HG02973 (cell line): ENCODE results near the gene MAML3.

ENCODE experiments used
- ATAC-seq: cut with Tn5 transposase; IDR thresholded peaks from one replicate; pipeline ENCODE4 v1.9.1; 2021; ENCODE audit warnings: moderate library complexity; ENCODE audit not compliant: unreplicated experiment

MAML3 gene

DNA sequence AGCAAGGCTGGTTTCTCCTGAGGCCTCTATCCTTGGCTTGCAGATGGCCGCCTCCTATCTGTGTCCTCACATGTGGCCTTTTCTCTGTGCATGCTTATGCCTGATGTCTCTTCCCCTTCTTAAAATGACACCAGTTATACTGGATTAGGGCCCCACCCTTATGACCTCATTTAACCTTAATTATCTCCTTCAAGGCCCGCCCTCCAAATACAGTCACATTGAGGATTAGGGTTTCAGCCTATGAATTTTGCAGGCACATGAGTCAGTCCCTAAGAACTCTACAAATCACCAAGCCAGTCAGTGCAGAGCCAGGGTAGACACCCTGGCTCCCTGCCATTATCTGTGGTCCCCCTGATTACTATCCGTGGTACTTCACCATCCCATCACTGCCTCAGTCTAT is 51.6 kb downstream of the MAML3 start:
- ATAC-seq: no peak

DNA sequence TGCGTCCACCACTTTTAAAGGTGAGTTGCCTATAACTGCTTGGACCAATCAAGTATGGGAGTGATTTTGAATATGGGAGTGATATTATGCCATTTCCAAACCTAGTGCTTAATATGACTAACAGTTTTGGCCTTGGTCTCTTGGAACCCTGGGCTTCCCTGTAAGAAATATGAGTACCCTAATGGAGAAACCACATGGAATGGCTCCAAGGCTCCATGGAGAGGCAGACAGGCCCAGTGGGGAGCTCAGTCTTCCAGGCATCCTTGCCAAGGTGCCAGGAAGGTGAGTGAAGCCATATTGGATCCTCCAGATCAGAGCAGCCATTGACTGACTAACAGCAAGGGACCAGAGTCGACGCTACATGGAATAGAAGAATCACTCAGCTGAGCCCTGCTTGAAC is 53.2 kb downstream of the MAML3 start:
- no peak for ATAC-seq

DNA sequence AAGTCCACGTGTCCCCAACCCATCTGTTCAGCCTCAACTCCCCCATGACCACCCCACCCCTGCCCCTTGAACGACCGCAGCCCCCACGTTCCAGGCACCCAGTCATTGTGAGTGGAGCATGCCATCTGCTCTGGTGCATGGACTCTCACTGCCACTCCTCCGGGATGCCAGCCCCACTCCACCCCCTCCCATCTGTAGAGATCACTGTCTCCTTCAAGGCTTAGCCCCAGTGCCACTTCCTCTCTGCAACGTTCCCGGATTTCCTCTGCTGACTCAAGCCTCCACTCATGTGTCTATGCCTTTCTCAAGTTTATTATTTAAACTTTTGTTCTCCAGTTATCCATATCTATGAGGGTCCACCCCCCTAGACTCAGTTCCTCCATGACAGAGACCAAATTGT is 54.0 kb downstream of the MAML3 start:
- ATAC-seq: no peak

DNA sequence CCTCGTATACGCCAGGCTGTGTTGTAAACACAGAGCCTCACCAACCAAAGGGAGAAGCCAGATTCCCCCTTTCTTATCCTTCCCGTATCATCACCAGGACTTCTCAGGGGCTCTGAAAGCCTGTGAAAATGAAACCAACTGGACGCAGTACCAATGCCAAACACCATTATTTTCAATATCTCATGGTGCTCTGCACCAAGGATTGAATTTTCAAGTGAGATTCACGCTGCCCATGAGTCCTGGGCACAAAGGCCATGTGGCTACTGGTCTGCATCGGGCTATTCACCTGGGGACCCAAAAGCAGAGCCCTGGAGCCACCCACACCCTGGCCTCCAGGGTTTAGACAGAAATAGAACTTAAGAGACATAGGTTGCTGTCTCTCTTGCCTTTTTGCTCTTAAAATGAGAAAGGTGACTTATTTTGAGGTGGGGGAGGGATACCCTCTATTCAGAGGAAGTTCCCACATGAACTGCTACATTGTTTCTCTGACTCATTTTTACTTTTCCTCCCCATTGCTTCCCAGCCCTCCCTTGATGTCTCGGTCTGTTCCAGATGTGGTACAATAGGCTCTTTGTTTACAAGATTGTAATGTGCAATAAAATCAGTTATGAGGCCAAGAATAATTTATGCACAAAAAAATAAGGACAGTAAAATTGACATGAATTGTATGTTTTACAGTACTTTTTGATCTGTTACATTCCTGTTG is 55.4 kb downstream of the MAML3 start:
- no peak for ATAC-seq

DNA sequence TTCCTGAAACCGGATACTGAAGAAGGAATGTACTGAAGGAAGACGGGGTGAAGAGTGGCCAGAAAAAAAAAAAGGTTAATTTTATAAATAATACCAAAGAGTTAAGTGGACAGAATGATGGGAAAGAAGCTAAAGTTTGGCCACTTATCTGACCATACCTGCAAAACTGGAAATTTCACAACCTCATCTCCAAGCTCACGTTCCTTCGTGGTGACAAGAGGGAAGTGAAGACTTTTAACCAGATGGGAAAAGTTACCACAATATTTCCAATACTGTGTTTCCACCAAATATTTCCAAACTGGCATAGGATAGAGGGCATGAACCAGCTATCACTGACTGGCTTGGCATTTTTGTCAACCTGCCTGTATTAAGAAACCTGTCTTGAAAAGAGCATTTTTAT is 56.4 kb downstream of the MAML3 start:
- ATAC-seq: no peak

DNA sequence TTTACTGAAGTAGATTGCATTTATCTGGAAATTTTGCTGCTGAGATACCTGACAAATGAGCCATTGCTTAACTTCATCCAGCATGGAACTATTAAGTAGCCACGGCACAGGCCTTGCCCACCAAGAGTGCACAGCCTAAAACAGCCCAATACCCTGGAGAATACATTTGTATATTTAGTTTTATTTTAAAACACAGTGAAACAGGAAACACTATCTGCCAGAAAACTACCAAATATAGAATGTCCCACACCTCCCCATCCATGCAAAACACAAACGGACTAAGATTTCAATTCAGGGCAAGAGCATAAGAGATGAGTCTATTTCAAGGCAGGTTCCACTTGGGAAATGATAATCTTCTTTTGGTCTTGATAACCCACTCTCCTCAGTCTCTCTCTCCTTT is 57.1 kb downstream of the MAML3 start:
- no peak for ATAC-seq

DNA sequence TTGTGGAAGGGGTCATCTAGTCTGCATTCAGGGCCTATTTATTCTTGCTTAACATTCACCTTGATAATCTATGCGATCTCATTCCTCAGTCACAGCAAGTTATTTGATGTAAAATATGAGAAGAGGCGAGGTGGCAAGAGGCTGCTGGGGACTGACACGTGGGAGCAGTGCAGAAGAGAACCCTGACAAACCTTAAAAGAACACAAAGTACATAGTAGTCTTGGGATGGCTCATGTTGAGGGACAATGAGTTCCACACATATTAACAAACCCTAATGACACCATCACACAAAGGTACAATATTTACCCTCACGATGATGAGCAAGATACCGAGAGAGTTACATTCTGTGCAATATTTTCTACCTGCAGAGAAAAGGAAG is 57.5 kb downstream of the MAML3 start:
- ATAC-seq: no peak

DNA sequence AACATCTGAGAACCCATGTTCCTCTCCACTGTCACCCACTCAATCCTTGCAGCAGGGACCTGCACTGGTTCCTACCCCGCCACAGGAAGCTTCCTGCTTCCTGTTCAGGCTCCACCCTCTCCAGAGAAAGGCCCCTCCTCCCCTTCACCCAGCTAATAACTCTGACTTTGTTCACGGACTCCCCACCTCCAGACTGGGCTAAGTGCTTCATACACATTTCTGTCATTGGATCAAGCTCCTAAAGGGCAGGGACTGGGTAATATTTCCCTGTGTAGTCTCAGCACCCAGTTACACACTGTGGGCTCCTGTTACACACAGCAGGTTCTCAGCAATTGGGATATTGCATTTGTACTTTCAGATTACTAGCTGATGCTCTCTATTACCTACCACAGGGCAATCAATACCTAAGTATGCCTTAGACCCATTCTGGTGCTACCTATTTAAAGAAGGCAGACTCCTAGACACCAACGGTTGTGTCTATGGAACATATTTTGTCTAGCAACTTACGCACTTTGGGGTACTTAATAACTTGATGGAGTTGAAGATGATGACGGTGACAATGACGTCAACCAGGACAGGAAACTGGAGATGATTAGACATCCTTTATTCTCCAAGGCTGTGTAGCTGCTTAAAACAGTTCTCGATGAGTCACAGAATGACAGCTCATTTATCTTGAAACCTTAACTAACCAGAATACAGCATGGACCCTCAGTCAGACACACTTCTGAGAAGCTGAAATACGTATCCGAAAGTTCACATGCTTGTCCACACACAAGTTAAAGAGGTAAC is 58.1 kb downstream of the MAML3 start:
- ATAC-seq: peak; percentile 58

DNA sequence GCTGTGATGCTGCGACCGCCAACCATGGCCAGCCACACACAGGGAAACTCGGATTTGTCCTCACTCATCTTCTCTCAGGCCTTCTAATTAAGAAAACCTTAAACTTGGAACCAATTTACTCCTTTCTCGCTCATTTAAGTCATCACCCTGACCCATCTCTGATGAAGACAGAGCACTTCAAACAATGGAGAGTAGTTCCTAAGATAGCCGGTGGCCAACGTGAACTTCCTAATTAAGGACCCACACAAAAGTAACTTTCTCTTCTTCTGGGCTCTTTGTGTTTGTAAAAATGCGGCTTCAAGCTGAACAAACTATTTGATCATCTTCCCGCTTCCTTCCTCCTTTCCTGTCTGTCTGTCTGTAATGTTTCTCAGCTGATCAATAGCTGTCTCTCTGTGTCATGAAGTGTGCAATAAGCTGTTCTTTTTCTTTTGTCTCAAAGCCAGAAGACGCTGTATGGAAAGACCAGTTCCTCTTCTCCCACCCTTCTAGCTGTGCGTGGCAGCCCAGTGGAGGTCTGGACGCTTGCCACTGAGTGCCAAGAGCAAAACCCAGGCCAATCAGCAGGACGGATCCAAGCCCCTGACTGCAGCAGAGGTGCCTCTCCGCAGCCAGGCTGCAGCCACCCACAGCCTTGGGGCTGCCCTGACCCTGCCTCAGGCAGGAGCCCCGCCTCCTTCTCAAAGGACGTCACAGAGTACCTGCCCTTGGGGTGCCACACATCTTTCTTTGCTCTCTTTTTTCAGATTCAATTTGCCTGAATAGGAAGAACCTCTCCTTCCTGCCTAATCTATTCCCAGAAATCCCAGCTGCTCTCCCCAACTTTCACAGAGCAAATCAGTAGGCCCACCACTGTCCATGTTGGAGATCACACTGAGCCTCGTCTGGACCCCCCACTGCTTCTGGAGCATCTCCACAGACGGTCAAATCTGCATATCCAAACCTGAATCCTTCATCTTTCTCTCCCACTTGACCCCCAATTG is 59.3 kb downstream of the MAML3 start:
- ATAC-seq: no peak

DNA sequence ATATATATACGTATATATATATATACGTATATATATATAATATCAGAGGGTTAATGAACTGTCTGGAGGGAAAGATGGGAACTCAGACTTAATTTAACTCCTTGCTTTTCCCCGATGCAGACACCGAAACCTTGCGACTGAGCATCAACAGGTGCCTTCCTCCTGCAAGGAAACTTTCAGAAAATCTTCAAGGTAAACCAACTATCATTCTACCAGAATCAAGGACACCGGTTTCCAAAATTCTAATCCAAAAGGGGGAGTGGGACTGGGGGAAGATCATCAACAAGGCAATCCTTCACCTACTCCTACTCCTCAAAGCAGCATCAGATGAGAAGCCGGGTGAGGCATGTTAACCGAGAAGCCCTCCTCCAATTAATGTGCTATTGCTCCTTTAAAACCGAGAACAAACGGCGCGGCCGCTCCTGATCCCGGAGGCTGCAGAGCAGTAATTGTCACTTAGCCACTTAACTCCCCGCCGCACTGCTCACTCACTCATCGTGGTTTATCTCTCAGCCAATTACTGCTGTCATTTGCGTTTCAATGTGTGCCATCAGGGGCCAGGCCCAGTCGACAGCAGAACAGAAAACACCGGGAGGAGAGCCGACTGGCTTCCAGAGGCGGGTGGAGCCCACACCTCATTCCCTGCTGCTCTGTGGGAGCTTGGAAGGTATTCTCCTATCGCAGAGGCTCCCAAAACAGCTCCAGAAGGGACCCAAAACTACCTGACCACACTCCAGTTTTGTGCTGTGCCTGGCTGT is 61.7 kb downstream of the MAML3 start:
- no peak for ATAC-seq

DNA sequence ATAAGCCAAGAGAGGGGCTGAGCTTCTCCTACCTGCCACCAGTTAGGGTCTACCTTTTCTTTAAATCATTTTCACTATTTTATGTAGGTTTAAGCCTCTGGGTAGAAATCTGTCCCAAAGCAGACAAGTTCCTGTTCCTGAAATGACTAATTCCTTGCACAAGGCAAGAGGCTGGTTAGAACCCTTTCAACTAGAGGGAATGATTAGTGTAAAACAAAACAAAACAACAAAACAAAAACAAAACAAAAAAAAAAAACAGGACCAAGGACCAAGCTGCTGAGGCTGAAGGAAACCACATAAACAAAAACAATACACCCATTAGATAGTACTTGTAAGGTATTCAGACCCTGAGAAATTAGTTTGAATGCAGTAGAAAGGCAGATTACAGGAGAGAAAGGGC is 62.7 kb downstream of the MAML3 start:
- no peak for ATAC-seq

DNA sequence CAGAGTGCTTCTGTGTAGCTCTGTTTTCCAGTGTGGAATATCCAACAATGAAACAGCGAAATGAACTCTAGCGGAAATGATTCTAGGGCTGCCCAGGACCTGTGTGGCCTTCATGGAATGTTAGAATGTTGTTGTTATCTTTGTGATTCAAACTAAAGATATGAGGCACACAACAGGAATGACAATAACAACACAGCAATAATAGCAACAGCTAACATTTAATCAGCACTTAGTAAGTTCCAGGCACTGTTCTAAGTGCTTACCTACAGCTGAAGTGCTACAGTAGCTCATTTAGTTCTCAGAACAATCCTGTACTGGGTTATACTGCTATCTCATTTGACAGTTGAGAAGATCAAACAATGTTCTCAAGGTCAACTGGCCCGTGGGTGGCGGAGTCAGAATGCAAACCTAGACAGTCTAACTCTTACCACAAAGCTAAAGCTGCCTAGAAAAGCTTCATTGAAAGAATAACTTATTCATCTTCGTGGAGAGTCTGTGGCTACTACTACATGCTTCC is 63.7 kb downstream of the MAML3 start:
- no peak for ATAC-seq

DNA sequence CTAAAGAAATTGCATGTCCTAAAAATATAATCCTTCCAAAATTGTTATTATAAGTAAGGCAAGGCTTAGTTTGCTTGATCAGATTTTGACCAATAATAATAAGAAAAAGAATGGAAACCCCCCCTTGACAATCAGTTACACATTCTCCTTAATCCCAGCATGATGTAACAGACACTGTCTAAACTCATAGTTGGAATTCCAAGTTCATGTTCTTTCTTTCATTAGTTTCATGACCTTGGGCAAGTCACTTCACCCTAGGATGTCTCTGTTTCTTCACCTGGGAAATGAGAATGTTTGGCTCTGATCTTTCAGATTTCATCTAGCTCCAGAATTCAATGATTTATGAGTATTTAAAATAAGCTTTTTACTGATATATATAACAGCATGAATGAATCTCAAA is 64.8 kb downstream of the MAML3 start:
- no peak for ATAC-seq

DNA sequence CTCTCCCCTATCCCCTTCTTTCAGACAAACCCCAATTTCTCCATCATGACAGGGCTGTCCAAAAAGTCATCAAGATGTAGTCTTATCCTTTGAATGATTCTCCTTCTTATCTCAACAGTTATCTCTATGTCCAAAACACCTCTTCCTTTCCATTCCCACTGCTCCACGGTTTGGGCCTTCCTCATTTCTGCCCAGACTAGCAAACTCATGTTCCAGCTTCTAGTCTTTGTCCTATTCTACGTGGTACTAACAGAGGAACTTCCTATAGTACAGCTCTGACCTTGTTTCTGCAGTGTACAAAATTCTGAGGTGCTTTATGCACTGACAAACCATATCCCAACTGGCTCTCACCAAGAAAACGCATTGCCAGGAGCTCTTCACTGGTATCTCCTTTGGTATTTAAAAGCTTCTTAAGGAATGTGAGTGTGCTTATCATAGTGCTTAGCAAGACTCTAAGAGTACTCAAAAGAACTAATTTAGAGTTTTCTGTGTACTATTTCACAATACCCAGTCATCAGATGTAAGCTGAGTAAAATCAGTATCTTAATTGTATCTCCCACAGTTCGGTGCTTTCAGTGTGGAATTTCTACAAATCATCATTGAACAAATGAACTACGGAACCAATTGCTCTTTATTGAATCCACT is 65.5 kb downstream of the MAML3 start:
- ATAC-seq: no peak

DNA sequence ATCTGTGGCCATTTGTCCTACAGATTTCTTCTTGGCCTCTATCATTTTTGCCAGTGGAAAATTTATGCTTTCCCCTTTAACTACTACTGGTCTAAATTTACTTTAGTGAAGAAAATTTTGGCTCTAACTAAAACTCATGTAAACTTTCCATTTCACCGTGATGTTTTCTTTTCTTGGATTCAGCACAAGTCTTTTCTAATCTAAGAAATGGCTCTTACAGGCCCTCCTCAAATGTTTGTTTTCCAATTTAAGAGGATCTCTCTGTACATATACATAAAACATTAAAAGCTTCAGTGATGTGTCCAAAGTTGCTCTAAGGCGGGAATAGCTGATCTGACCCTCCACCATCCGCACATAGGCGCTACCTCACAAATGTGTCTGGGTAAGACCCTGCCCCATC is 68.1 kb downstream of the MAML3 start:
- no peak for ATAC-seq

DNA sequence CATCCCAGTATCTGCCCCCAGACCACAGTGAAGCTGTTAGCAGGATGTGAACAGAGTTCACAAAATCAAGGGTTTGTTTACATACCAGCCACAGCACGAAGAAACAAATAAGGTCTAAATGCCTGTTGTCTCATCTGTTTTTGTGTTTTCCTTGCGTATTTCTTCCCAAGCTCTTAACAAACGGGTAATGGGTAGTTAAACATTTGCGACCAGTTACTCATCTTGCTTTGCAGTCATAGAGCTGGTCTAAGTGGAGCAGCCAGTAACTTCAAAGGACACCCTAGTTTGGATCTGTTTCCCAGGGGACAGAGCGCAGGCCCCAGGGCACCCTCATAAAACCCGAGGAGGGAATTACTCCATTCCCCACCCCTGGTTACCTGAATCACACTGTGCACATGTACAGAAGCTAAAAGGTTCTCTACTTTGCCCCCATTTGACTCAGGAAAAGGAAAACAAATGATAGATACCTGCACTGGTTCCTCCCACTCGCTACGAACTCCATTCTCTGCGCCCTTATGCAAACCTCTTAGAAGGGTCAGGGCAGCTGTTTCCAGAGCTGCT is 68.8 kb downstream of the MAML3 start:
- no peak for ATAC-seq

DNA sequence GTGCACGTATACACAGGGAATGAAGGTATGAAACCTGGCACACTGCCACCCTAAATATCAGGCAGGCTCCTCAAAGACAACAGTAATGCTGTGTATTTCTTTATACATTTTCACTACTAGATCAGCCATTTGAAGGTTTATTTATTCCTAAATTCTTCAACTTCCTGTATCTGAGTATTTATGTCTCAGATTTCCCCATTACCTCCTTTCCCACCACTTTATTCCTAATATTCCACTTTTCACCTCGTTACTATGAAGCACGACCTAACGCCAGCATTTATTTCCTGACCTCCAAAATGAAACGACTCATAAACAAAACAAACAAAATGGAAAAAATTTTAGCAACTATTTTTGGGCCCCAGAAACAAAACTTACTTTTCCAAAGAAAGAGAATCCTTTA is 69.6 kb downstream of the MAML3 start:
- ATAC-seq: no peak

DNA sequence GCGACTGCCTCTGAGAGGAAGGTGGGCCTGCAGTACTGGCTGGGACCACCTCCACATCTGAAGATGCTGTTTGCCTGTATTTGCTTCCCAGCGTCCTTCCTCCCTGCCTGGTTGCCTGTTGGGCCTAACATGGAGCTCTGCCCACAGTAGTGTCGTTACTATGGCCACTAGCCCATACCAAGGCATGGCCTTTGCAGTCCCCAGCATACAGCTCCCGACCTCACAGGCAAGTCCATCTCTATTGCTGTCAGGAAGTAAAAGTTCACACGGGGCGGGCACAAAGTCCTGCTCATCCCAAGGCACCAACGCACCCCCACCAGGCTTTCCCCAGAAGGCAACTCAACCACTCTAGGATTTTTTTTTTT is 71.6 kb downstream of the MAML3 start:
- no peak for ATAC-seq

DNA sequence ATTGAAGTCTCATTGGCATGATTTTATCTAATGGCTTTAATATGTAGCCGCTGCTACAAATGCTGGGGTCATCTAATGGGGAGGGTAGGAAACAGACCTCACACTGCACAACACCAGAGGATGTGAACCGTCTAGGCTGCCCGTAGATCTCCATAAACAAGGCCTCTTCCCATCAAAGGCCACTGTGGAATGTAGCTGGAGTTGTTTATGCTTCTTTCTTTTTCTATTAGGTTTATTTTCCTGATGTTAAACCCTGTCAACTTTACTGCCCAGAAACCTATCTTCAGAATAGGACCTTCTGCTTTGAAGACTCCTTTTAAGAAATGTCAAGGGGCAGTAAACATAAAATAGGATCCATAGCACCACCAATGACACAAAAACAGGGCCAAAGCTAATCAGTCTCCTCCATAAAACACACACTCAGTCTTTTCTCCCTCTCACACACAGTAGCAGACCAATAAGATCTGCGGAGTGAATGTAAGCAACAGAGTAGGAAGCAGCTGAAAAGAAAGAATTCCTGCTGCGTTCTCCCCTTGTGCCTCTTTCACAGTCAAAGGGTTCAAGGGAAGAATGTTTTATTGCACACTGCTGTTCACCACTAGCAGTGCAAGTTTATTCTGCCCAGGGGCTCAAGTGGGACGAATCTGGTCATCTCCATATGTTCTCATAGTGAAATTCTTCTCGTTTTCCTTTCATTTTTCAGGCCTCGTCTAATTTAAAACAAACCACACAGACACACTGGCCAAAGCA is 72.2 kb downstream of the MAML3 start:
- ATAC-seq: no peak
